Measurements from ENCODE around the gene ZNF281.

ZNF281 gene

GRCh38 chr1:200399860-200400259 lies 10.0 kb downstream of the ZNF281 start:
- Histone ChIP-seq H3K9me2 (replicated peaks; ENCODE audit: low read depth, low read length) (no peaks in the 10 kb centered on the region), H3F3A (ENCODE audit: low read depth) (0 out of 2 replicates have a peak, but pooled peaks cover 1% of the 10 kb centered on the region), H3K36me3 (ENCODE audit: insufficient read depth, low read length) (no peaks in the 10 kb centered on the region), H2AFZ (ENCODE audit: low read length) (no peak overlapping the region), H3K9me3 (ENCODE audit: insufficient read depth, low read depth, low read length) (no peaks in the 10 kb centered on the region), H3K4me2 (ENCODE audit: low read depth, low read length, poor library complexity, severe bottlenecking) (no peak overlapping the region), H3K27me3 (ENCODE audit: insufficient read depth, low read length, poor library complexity, severe bottlenecking) (no peaks in the 10 kb centered on the region), H3K9ac (ENCODE audit: low read depth, low read length, poor library complexity, severe bottlenecking) (no peak overlapping the region), H4K20me1 (ENCODE audit: insufficient read depth, low read length, poor library complexity, severe bottlenecking) (peaks cover 18% of the 10 kb centered on the region), H3K79me2 (ENCODE audit: insufficient read depth, low read length) (peaks cover 23% of the 10 kb centered on the region), H3K4me3 (ENCODE audit: low read length, poor library complexity, severe bottlenecking) (no peak overlapping the region), H3K4me1 (ENCODE audit: insufficient read depth, low read length, poor library complexity, severe bottlenecking) (peaks cover 16% of the 10 kb centered on the region)
- no peak for TF ChIP-seq EZH2phosphoT487 (IDR thresholded peaks at IDR 0.05; ENCODE audit: borderline replicate concordance)
- no peak for TF ChIP-seq CTCF (conservative IDR thresholded peaks at IDR 0.05; ENCODE audit: low read length)

DNA sequence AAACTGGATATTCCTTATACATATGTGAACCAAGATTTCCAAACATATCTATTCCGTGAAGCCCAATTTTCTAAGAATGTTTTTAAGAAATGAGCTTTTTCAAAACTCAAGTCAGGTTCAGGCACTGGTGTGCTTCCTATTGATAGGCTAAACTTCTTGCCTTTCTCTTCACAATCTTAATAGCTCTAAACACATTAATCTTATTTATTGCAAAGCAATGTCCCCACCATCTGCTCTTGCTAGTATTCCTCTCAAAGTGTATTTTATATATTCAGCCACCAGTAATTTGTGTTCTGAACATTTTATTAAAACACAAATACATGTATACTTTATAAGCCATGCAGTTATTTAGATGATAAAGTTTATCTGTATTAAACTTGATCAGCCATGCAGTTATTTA lies 11.5 kb downstream of the ZNF281 start:
- Histone ChIP-seq H2AFZ (ENCODE audit: low read length) (no peak overlapping the region), H3K9me2 (replicated peaks; ENCODE audit: low read depth, low read length) (no peaks in the 10 kb centered on the region), H3K4me1 (ENCODE audit: insufficient read depth, low read length, poor library complexity, severe bottlenecking) (peaks cover 14% of the 10 kb centered on the region), H3K9ac (ENCODE audit: low read depth, low read length, poor library complexity, severe bottlenecking) (no peak overlapping the region), H4K20me1 (ENCODE audit: insufficient read depth, low read length, poor library complexity, severe bottlenecking) (peaks cover 7% of the 10 kb centered on the region), H3F3A (ENCODE audit: low read depth) (no peaks in the 10 kb centered on the region), H3K9me3 (ENCODE audit: insufficient read depth, low read depth, low read length) (no peaks in the 10 kb centered on the region), H3K27me3 (ENCODE audit: insufficient read depth, low read length, poor library complexity, severe bottlenecking) (no peaks in the 10 kb centered on the region), H3K4me3 (ENCODE audit: low read length, poor library complexity, severe bottlenecking) (no peak overlapping the region), H3K36me3 (ENCODE audit: insufficient read depth, low read length) (no peaks in the 10 kb centered on the region), H3K79me2 (ENCODE audit: insufficient read depth, low read length) (peaks cover 20% of the 10 kb centered on the region), H3K4me2 (ENCODE audit: low read depth, low read length, poor library complexity, severe bottlenecking) (no peak overlapping the region)
- TF ChIP-seq EZH2phosphoT487 (IDR thresholded peaks at IDR 0.05; ENCODE audit: borderline replicate concordance): no peak
- TF ChIP-seq CTCF (conservative IDR thresholded peaks at IDR 0.05; ENCODE audit: low read length): no peak

DNA sequence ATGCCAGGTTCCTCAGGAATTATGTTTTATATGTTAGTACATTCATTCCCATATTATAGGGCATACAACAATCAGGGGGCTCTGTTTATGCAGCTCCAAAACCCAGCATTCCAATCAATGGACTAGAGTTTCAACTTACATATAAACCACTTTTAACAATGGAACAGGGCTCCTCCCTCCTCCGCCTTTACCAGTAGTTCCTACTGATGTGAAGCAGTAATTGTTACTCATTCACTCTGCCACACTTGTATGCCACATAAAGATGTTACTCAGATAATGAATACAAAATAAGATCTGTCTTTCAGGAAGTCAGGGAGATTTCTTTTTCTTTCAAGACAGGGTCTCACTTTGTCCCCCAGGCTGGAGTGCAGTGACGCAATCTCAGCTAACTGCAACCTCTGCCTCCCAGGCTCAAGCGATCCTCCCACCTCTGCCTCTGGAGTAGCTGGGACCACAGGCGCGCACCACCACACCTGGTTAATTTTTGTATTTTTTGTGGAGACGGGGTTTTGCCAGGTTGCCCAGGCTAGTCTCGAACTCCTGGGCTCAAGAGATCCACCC lies 17.1 kb downstream of the ZNF281 start:
- no peaks in the 10 kb centered on the region for H3K27me3 ChIP-seq (ENCODE audit: insufficient read depth, low read length, poor library complexity, severe bottlenecking)
- H3K9me3 ChIP-seq (ENCODE audit: insufficient read depth, low read depth, low read length): no peaks in the 10 kb centered on the region
- no peaks in the 10 kb centered on the region for H3K36me3 ChIP-seq (ENCODE audit: insufficient read depth, low read length)
- no peak overlapping the region for H2AFZ ChIP-seq (ENCODE audit: low read length)
- H3F3A ChIP-seq (ENCODE audit: low read depth): no peaks in the 10 kb centered on the region
- TF ChIP-seq CTCF (conservative IDR thresholded peaks at IDR 0.05; ENCODE audit: low read length) (no peak), EZH2phosphoT487 (IDR thresholded peaks at IDR 0.05; ENCODE audit: borderline replicate concordance) (no peak)
- no peaks in the 10 kb centered on the region for H4K20me1 ChIP-seq (ENCODE audit: insufficient read depth, low read length, poor library complexity, severe bottlenecking)
- H3K4me3 ChIP-seq (ENCODE audit: low read length, poor library complexity, severe bottlenecking): no peak overlapping the region
- H3K9ac ChIP-seq (ENCODE audit: low read depth, low read length, poor library complexity, severe bottlenecking): no peak overlapping the region
- no peaks in the 10 kb centered on the region for H3K4me1 ChIP-seq (ENCODE audit: insufficient read depth, low read length, poor library complexity, severe bottlenecking)
- no peaks in the 10 kb centered on the region for H3K79me2 ChIP-seq (ENCODE audit: insufficient read depth, low read length)
- no peak overlapping the region for H3K4me2 ChIP-seq (ENCODE audit: low read depth, low read length, poor library complexity, severe bottlenecking)
- H3K9me2 ChIP-seq (replicated peaks; ENCODE audit: low read depth, low read length): no peaks in the 10 kb centered on the region

All from Loucy (cell line).